Measurements from ENCODE around the gene CHN2. TPM values are rescaled to one million over a fixed set of nuclear protein-coding genes. Genes with fewer than 3 reads are reported as not detected.

CHN2 gene
- total RNA-seq, 1 experiment from 2014 or later: 0.15 TPM

DNA sequence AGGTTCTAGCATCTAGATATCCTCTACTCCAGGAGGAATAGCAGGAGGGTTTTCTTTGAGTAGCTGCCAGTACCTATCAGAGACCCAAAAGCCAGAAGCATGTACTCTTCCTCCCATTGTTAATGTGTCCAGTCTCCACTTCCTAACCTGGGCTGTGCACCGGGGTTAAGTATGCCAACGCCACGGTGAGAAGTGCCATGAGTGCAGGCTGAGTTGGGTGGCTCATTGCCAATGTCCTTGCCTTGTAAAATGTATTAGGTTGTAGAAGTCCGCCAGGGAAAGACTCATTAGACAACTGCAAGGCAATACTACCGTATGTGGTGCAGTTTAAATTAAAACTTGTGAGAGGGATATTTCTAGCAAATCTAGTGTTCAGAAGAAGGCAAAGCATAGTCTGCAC is 314.0 kb downstream of the CHN2 start:
- ChIA-PET CTCF (no interaction called here), POLR2A (no interaction called here)
- intact Hi-C loops (cut with micrococcal nuclease; ENCODE audit: unreplicated experiment): no loop called here
- Histone ChIP-seq H3K27me3 (ENCODE audit: control insufficient read depth, insufficient read depth, low read length) (no peaks in the 10 kb centered on the region), H3K4me3 (ENCODE audit: low read depth in 2 of 2, low read length in 2 of 2) (no peak overlapping the region), H3K4me1 (ENCODE audit: control insufficient read depth, insufficient read depth, low read length) (no peaks in the 10 kb centered on the region), H3K9me3 (ENCODE audit: control insufficient read depth, insufficient read depth, low read depth, low read length) (no peaks in the 10 kb centered on the region), H3K27ac (ENCODE audit: low read length) (no peak overlapping the region), H3K36me3 (ENCODE audit: control insufficient read depth, insufficient read depth, low read length) (no peaks in the 10 kb centered on the region)
- ATAC-seq (no peak), DNase-seq (ENCODE audit: low read depth, low spot score) (no peak)
- in situ Hi-C loops (cut with HindIII; ENCODE audit: low pct_unique_long_range_greater_than_20kb, low sequenced_read_pairs): no loop called here
- BruUV-seq (replicated peaks): no TSS peak
- no peak for TF ChIP-seq POLR2AphosphoS5 (IDR thresholded peaks at IDR 0.05; ENCODE audit: low read depth, low read length)
- TF ChIP-seq, protein P1, sequence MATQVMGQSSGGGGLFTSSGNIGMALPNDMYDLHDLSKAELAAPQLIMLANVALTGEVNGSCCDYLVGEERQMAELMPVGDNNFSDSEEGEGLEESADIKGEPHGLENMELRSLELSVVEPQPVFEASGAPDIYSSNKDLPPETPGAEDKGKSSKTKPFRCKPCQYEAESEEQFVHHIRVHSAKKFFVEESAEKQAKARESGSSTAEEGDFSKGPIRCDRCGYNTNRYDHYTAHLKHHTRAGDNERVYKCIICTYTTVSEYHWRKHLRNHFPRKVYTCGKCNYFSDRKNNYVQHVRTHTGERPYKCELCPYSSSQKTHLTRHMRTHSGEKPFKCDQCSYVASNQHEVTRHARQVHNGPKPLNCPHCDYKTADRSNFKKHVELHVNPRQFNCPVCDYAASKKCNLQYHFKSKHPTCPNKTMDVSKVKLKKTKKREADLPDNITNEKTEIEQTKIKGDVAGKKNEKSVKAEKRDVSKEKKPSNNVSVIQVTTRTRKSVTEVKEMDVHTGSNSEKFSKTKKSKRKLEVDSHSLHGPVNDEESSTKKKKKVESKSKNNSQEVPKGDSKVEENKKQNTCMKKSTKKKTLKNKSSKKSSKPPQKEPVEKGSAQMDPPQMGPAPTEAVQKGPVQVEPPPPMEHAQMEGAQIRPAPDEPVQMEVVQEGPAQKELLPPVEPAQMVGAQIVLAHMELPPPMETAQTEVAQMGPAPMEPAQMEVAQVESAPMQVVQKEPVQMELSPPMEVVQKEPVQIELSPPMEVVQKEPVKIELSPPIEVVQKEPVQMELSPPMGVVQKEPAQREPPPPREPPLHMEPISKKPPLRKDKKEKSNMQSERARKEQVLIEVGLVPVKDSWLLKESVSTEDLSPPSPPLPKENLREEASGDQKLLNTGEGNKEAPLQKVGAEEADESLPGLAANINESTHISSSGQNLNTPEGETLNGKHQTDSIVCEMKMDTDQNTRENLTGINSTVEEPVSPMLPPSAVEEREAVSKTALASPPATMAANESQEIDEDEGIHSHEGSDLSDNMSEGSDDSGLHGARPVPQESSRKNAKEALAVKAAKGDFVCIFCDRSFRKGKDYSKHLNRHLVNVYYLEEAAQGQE (IDR thresholded peaks at IDR 0.05; ENCODE audit: insufficient read depth in 1 of 2, low read depth in 2 of 2, low read length in 1 of 2): no peak
- no peak for TF ChIP-seq TCF7L2 (IDR thresholded peaks at IDR 0.05; ENCODE audit: low read depth, low read length)
- TF ChIP-seq SIN3A (IDR thresholded peaks at IDR 0.05; ENCODE audit: borderline replicate concordance, insufficient read depth, low read depth, low read length): no peak
- TF ChIP-seq, protein P2, sequence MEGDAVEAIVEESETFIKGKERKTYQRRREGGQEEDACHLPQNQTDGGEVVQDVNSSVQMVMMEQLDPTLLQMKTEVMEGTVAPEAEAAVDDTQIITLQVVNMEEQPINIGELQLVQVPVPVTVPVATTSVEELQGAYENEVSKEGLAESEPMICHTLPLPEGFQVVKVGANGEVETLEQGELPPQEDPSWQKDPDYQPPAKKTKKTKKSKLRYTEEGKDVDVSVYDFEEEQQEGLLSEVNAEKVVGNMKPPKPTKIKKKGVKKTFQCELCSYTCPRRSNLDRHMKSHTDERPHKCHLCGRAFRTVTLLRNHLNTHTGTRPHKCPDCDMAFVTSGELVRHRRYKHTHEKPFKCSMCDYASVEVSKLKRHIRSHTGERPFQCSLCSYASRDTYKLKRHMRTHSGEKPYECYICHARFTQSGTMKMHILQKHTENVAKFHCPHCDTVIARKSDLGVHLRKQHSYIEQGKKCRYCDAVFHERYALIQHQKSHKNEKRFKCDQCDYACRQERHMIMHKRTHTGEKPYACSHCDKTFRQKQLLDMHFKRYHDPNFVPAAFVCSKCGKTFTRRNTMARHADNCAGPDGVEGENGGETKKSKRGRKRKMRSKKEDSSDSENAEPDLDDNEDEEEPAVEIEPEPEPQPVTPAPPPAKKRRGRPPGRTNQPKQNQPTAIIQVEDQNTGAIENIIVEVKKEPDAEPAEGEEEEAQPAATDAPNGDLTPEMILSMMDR (IDR thresholded peaks at IDR 0.05): no peak

DNA sequence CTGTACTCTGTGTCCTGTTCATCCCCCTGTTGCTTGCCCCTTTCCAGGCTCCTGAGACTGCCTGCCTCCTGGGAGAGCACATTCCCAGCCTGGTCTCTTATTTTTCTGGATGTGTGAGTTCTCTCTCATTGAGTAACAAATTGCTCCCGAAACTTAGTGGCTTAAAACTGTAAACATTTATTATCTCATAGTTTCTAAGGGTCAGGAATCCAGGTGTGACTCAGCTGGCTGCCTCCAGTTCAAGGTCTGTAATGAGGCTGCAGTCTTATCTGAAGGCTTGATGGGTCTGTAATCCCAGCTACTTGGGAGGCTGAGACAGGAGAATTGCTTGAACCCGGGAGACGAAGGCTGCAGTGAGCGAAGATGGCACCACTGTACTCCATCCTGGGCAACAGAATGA is 315.5 kb downstream of the CHN2 start:
- H3K27me3 ChIP-seq (ENCODE audit: control insufficient read depth, insufficient read depth, low read length): no peaks in the 10 kb centered on the region
- H3K9me3 ChIP-seq (ENCODE audit: control insufficient read depth, insufficient read depth, low read depth, low read length): no peaks in the 10 kb centered on the region
- ChIA-PET CTCF (no interaction called here), POLR2A (no interaction called here)
- TF ChIP-seq, protein P2 (IDR thresholded peaks at IDR 0.05): no peak
- TF ChIP-seq TCF7L2 (IDR thresholded peaks at IDR 0.05; ENCODE audit: low read depth, low read length) (no peak), SIN3A (IDR thresholded peaks at IDR 0.05; ENCODE audit: borderline replicate concordance, insufficient read depth, low read depth, low read length) (no peak), POLR2AphosphoS5 (IDR thresholded peaks at IDR 0.05; ENCODE audit: low read depth, low read length) (no peak)
- TF ChIP-seq, protein P1 (IDR thresholded peaks at IDR 0.05; ENCODE audit: insufficient read depth in 1 of 2, low read depth in 2 of 2, low read length in 1 of 2): no peak
- no peak for ATAC-seq
- H3K4me1 ChIP-seq (ENCODE audit: control insufficient read depth, insufficient read depth, low read length): no peaks in the 10 kb centered on the region
- DNase-seq (ENCODE audit: low read depth, low spot score): no peak
- intact Hi-C loops (cut with micrococcal nuclease; ENCODE audit: unreplicated experiment): no loop called here
- in situ Hi-C loops (cut with HindIII; ENCODE audit: low pct_unique_long_range_greater_than_20kb, low sequenced_read_pairs): no loop called here
- no peak overlapping the region for H3K4me3 ChIP-seq (ENCODE audit: low read depth in 2 of 2, low read length in 2 of 2)
- no peaks in the 10 kb centered on the region for H3K36me3 ChIP-seq (ENCODE audit: control insufficient read depth, insufficient read depth, low read length)
- BruUV-seq (replicated peaks): no TSS peak
- H3K27ac ChIP-seq (ENCODE audit: low read length): no peak overlapping the region

All from Panc1 (cell line).